Measurements from ENCODE around the gene MYOCOS.

DNA sequence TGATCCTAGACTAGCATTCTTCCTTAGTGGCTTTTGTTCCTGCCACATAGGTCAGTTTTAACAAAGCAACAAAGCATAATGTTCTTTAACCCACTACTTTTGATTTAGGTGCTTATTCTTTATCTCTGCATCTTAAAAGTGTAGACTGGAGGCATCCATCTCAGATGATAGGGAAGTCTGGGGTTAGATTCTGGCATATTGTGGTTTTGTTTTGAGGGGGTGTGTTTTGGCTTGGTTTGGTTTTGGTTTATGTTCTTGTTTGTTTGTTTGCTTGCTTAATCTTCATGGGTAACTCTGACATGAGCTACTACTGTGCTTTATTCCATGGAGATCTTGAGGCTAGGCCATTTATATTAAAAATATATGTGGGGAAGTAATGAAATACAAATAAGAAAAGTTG, 40.3 kb upstream of the MYOCOS start:
- TF ChIP-seq, protein P1, sequence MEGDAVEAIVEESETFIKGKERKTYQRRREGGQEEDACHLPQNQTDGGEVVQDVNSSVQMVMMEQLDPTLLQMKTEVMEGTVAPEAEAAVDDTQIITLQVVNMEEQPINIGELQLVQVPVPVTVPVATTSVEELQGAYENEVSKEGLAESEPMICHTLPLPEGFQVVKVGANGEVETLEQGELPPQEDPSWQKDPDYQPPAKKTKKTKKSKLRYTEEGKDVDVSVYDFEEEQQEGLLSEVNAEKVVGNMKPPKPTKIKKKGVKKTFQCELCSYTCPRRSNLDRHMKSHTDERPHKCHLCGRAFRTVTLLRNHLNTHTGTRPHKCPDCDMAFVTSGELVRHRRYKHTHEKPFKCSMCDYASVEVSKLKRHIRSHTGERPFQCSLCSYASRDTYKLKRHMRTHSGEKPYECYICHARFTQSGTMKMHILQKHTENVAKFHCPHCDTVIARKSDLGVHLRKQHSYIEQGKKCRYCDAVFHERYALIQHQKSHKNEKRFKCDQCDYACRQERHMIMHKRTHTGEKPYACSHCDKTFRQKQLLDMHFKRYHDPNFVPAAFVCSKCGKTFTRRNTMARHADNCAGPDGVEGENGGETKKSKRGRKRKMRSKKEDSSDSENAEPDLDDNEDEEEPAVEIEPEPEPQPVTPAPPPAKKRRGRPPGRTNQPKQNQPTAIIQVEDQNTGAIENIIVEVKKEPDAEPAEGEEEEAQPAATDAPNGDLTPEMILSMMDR (IDR thresholded peaks at IDR 0.05; ENCODE audit: insufficient read depth, low read length, poor library complexity, severe bottlenecking), result no peak
- TF ChIP-seq EZH2phosphoT487 (conservative IDR thresholded peaks at IDR 0.05; ENCODE audit: low read length), result no peak

All from SU-DHL-6 (cell line).